ENCODE data around the gene AGFG1. TPM values are rescaled to one million over a fixed set of nuclear protein-coding genes. Genes with fewer than 3 reads are reported as not detected.

The AGFG1 gene
- polyA plus RNA-seq, 1 experiment, result 92.2 TPM

GRCh38 chr2:227461811-227462461 is 10.0 kb upstream of the AGFG1 start:
- TF ChIP-seq, protein P1, sequence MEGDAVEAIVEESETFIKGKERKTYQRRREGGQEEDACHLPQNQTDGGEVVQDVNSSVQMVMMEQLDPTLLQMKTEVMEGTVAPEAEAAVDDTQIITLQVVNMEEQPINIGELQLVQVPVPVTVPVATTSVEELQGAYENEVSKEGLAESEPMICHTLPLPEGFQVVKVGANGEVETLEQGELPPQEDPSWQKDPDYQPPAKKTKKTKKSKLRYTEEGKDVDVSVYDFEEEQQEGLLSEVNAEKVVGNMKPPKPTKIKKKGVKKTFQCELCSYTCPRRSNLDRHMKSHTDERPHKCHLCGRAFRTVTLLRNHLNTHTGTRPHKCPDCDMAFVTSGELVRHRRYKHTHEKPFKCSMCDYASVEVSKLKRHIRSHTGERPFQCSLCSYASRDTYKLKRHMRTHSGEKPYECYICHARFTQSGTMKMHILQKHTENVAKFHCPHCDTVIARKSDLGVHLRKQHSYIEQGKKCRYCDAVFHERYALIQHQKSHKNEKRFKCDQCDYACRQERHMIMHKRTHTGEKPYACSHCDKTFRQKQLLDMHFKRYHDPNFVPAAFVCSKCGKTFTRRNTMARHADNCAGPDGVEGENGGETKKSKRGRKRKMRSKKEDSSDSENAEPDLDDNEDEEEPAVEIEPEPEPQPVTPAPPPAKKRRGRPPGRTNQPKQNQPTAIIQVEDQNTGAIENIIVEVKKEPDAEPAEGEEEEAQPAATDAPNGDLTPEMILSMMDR (IDR thresholded peaks at IDR 0.05; ENCODE audit: insufficient read depth, low read depth, low read length), result no peak
- H3K36me3 ChIP-seq (ENCODE audit: control insufficient read depth, insufficient read depth, low read length), result no peaks in the 10 kb centered on the region
- ChIA-PET POLR2A (no interaction called here), CTCF (interaction anchor here (1.1 kb wide), 1 partner anchor 9 kb away, joined by 4 read pairs; the partner anchor contains the start of gene AGFG1)
- no peak for DNase-seq (ENCODE audit: low read depth)
- H3K27me3 ChIP-seq (ENCODE audit: control insufficient read depth, insufficient read depth, low read length), result no peaks in the 10 kb centered on the region
- H3K4me3 ChIP-seq (ENCODE audit: low read depth, low read length), result no peak overlapping the region

DNA sequence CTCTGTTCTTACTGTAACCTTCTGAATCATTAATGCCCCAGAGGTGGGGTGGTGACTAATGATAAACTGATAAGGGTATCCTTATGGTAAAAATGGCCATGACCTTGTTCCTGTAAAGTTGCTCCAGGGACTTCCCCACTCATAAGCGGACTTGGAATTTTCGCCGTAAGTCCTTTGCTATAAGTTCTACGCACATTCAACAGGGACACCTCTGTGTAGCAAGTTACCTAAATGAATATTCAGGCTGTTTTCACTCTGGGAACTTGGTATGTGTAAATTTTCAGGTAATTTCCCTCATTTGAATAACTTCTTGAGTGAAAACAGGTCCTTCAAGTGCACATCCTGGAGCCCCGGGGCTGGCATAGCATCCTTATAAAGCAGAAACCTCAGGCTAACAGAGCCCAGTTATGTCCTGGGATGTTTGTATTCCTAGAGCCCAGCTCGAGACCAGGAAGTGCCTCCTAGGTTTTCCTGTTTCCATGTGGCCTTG is 9.4 kb upstream of the AGFG1 start:
- Histone ChIP-seq H3K4me3 (ENCODE audit: low read depth, low read length) (no peak overlapping the region), H3K27me3 (ENCODE audit: control insufficient read depth, insufficient read depth, low read length) (no peaks in the 10 kb centered on the region), H3K36me3 (ENCODE audit: control insufficient read depth, insufficient read depth, low read length) (no peaks in the 10 kb centered on the region)
- TF ChIP-seq, protein P1 (IDR thresholded peaks at IDR 0.05; ENCODE audit: insufficient read depth, low read depth, low read length), result no peak
- no peak for DNase-seq (ENCODE audit: low read depth)
- CTCF ChIA-PET, result no interaction called here
- POLR2A ChIA-PET, result no interaction called here

DNA sequence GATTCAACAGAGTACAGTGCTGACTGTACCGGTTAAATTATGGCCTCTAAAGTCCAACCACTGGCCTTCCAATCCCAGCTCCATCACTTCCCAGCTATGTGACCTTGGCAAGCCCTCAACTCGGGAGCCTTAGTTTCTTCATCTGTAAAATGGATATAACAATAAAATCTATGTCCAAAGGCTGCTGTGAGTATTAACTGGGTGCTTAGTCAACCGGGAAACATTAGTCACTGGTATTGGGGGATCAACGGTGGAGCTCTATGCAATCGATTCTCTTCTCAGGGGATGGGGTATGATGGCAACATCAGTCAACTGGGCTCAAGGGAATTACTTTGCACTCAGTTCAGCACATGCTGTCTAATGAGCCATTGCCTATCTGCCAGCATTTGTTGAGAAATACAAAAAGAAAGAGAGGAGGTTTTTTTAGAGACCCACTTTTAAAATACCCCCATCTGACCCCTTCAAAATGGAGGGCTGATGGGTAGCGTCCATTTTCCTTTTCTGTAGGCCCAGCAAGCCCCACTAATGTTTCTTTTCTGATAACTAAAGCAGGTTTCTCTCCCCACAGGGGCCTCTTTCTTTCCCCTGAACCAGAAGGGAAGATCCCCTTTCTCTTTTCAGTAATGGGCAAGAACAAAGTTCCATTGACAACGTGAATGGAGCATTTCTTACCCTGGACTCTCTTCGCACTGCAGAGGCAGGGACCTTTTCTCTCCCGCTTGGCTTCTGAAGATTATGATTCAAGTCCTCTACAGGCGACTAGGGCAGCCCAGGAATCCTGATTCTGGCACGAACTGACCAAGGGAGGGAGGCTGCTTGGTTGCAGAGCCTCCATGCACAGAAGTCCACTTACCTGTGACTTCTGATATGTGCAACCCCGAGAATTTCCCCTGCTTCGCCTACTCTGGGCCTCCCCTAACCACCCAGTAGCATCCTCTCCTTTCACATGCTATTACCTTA is 8.7 kb upstream of the AGFG1 start:
- POLR2A ChIA-PET, result no interaction called here
- TF ChIP-seq, protein P1 (IDR thresholded peaks at IDR 0.05; ENCODE audit: insufficient read depth, low read depth, low read length), result no peak

DNA sequence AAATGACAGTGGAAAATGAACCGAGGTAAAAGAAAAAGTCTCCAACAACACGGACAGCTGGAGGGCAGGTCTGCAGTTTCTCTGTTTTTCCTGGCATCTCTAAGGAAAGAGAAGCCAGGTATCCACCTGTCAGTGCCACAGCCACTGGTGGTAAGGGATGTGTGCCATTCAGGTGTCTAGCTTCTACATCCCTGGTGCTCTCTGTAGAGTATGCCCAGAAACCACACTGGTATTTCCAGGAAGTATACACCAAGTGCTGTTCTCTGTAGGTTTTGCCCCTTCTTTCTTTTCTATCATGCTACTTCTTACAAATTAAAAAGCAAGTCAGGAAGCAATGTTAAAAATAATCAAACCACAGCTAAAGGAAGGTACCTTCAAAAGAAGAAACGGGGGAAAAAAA is 7.6 kb upstream of the AGFG1 start:
- no peak for DNase-seq (ENCODE audit: low read depth)
- H3K4me3 ChIP-seq (ENCODE audit: low read depth, low read length), result no peak overlapping the region
- no peaks in the 10 kb centered on the region for H3K27me3 ChIP-seq (ENCODE audit: control insufficient read depth, insufficient read depth, low read length)
- ChIA-PET CTCF (interaction anchor here (1.0 kb wide), 1 partner anchor 10 kb away, joined by 3 read pairs; no protein-coding TSS in a partner anchor), POLR2A (no interaction called here)
- TF ChIP-seq, protein P1 (IDR thresholded peaks at IDR 0.05; ENCODE audit: insufficient read depth, low read depth, low read length), result no peak
- H3K36me3 ChIP-seq (ENCODE audit: control insufficient read depth, insufficient read depth, low read length), result no peaks in the 10 kb centered on the region

More for the DNA sequence above, 8.7 kb upstream of the AGFG1 start:
- Histone ChIP-seq H3K4me3 (ENCODE audit: low read depth, low read length) (no peak overlapping the region), H3K36me3 (ENCODE audit: control insufficient read depth, insufficient read depth, low read length) (no peaks in the 10 kb centered on the region), H3K27me3 (ENCODE audit: control insufficient read depth, insufficient read depth, low read length) (no peaks in the 10 kb centered on the region)
- CTCF ChIA-PET, result no interaction called here
- DNase-seq (ENCODE audit: low read depth), result no peak

GRCh38 chr2:227464851-227465250 is 7.1 kb upstream of the AGFG1 start:
- TF ChIP-seq, protein P1 (IDR thresholded peaks at IDR 0.05; ENCODE audit: insufficient read depth, low read depth, low read length), result no peak
- CTCF ChIA-PET, result interaction anchor here (1.0 to 1.1 kb wide), 2 partner anchors 10 to 12 kb away, joined by 3 read pairs; no protein-coding TSS in a partner anchor
- no peaks in the 10 kb centered on the region for H3K27me3 ChIP-seq (ENCODE audit: control insufficient read depth, insufficient read depth, low read length)
- no peaks in the 10 kb centered on the region for H3K36me3 ChIP-seq (ENCODE audit: control insufficient read depth, insufficient read depth, low read length)
- POLR2A ChIA-PET, result no interaction called here
- no peak overlapping the region for H3K4me3 ChIP-seq (ENCODE audit: low read depth, low read length)
- no peak for DNase-seq (ENCODE audit: low read depth)
